ENCODE data around the gene TM2D3. TPM values are rescaled to one million over a fixed set of nuclear protein-coding genes. Genes with fewer than 3 reads are reported as not detected.
A peak's percentile ranks its signal among the peaks of the same experiment; 100 is the strongest.

Gene TM2D3
- total RNA-seq, 1 donor from 2014 or later: 49.6 TPM

GRCh38 chr15:101617390-101617965, 34.7 kb downstream of the TM2D3 start:
- Histone ChIP-seq H3K36me3 (ENCODE audit: control insufficient read depth in 3 of 3, insufficient read depth in 3 of 3, low read length in 3 of 3) (no peaks in the 10 kb centered on the region), H3K9ac (ENCODE audit: low read depth in 1 of 3, low read length in 3 of 3) (no peak overlapping the region), H3K9me3 (ENCODE audit: control insufficient read depth in 3 of 3, low read length in 3 of 3) (no peaks in the 10 kb centered on the region), H3K27ac (ENCODE audit: low read depth, low read length) (no peak overlapping the region), H3K4me3 (ENCODE audit: low read length in 3 of 3) (no peak overlapping the region), H3K27me3 (ENCODE audit: control insufficient read depth in 3 of 3, insufficient read depth in 3 of 3, low read length in 3 of 3) (no peaks in the 10 kb centered on the region), H3K4me1 (ENCODE audit: control insufficient read depth in 3 of 3, insufficient read depth in 3 of 3, low read length in 3 of 3) (peaks cover 66 to 80% (median 80%) of the 10 kb centered on the region in 3 donors)

- no peaks in the 10 kb centered on the region for H3K36me3 ChIP-seq (ENCODE audit: control insufficient read depth in 3 of 3, insufficient read depth in 3 of 3, low read length in 3 of 3)
- peak overlapping the region; percentile 23 to 58 (median 36) for H3K4me3 ChIP-seq (ENCODE audit: low read length in 3 of 3)
- H3K4me1 ChIP-seq (ENCODE audit: control insufficient read depth in 3 of 3, insufficient read depth in 3 of 3, low read length in 3 of 3): peaks cover 79 to 92% (median 90%) of the 10 kb centered on the region in 3 donors
- peak overlapping the region; percentile 56 for H3K27ac ChIP-seq (ENCODE audit: low read depth, low read length)
- peak overlapping the region; percentile 14 to 60 (median 33) for H3K9ac ChIP-seq (ENCODE audit: low read depth in 1 of 3, low read length in 3 of 3)
- no peaks in the 10 kb centered on the region for H3K9me3 ChIP-seq (ENCODE audit: control insufficient read depth in 3 of 3, low read length in 3 of 3)
- no peaks in the 10 kb centered on the region for H3K27me3 ChIP-seq (ENCODE audit: control insufficient read depth in 3 of 3, insufficient read depth in 3 of 3, low read length in 3 of 3)
Measured at GRCh38 chr15:101615986-101616848, 36.0 kb downstream of the TM2D3 start.

GRCh38 chr15:101615414-101615985, 36.7 kb downstream of the TM2D3 start:
- H3K4me3 ChIP-seq (ENCODE audit: low read length in 3 of 3): peak overlapping the region in 2 of 3 donors; percentile 36 to 58
- H3K4me1 ChIP-seq (ENCODE audit: control insufficient read depth in 3 of 3, insufficient read depth in 3 of 3, low read length in 3 of 3): peaks cover 82 to 95% (median 93%) of the 10 kb centered on the region in 3 donors
- H3K36me3 ChIP-seq (ENCODE audit: control insufficient read depth in 3 of 3, insufficient read depth in 3 of 3, low read length in 3 of 3): no peaks in the 10 kb centered on the region
- no peaks in the 10 kb centered on the region for H3K9me3 ChIP-seq (ENCODE audit: control insufficient read depth in 3 of 3, low read length in 3 of 3)
- H3K9ac ChIP-seq (ENCODE audit: low read depth in 1 of 3, low read length in 3 of 3): peak overlapping the region in 2 of 3 donors; percentile 33 to 60
- no peaks in the 10 kb centered on the region for H3K27me3 ChIP-seq (ENCODE audit: control insufficient read depth in 3 of 3, insufficient read depth in 3 of 3, low read length in 3 of 3)
- H3K27ac ChIP-seq (ENCODE audit: low read depth, low read length): peak overlapping the region; percentile 56

- Histone ChIP-seq H3K36me3 (ENCODE audit: control insufficient read depth in 3 of 3, insufficient read depth in 3 of 3, low read length in 3 of 3) (no peaks in the 10 kb centered on the region), H3K9me3 (ENCODE audit: control insufficient read depth in 3 of 3, low read length in 3 of 3) (no peaks in the 10 kb centered on the region), H3K27ac (ENCODE audit: low read depth, low read length) (peak overlapping the region; percentile 56), H3K4me1 (ENCODE audit: control insufficient read depth in 3 of 3, insufficient read depth in 3 of 3, low read length in 3 of 3) (peaks cover 88 to 99% (median 93%) of the 10 kb centered on the region in 3 donors), H3K27me3 (ENCODE audit: control insufficient read depth in 3 of 3, insufficient read depth in 3 of 3, low read length in 3 of 3) (no peaks in the 10 kb centered on the region), H3K9ac (ENCODE audit: low read depth in 1 of 3, low read length in 3 of 3) (peak overlapping the region in 1 of 3 donors; percentile 40), H3K4me3 (ENCODE audit: low read length in 3 of 3) (no peak overlapping the region)
Measured at GRCh38 chr15:101614761-101615160, 37.4 kb downstream of the TM2D3 start.

- Histone ChIP-seq H3K9me3 (ENCODE audit: control insufficient read depth in 3 of 3, low read length in 3 of 3) (no peaks in the 10 kb centered on the region), H3K9ac (ENCODE audit: low read depth in 1 of 3, low read length in 3 of 3) (peak overlapping the region; percentile 32 to 71 (median 66)), H3K36me3 (ENCODE audit: control insufficient read depth in 3 of 3, insufficient read depth in 3 of 3, low read length in 3 of 3) (no peaks in the 10 kb centered on the region), H3K4me3 (ENCODE audit: low read length in 3 of 3) (peak overlapping the region in 1 of 3 donors; percentile 45), H3K27me3 (ENCODE audit: control insufficient read depth in 3 of 3, insufficient read depth in 3 of 3, low read length in 3 of 3) (no peaks in the 10 kb centered on the region), H3K27ac (ENCODE audit: low read depth, low read length) (peak overlapping the region; percentile 70), H3K4me1 (ENCODE audit: control insufficient read depth in 3 of 3, insufficient read depth in 3 of 3, low read length in 3 of 3) (peaks cover 87 to 95% (median 87%) of the 10 kb centered on the region in 3 donors)
Measured at GRCh38 chr15:101614001-101614585, 38.1 kb downstream of the TM2D3 start.

- Histone ChIP-seq H3K4me3 (ENCODE audit: low read length in 3 of 3) (peak overlapping the region in 1 of 3 donors; percentile 45), H3K36me3 (ENCODE audit: control insufficient read depth in 3 of 3, insufficient read depth in 3 of 3, low read length in 3 of 3) (no peaks in the 10 kb centered on the region), H3K4me1 (ENCODE audit: control insufficient read depth in 3 of 3, insufficient read depth in 3 of 3, low read length in 3 of 3) (peaks cover 80 to 88% (median 82%) of the 10 kb centered on the region in 3 donors), H3K9me3 (ENCODE audit: control insufficient read depth in 3 of 3, low read length in 3 of 3) (no peaks in the 10 kb centered on the region), H3K9ac (ENCODE audit: low read depth in 1 of 3, low read length in 3 of 3) (peak overlapping the region; percentile 32 to 71 (median 66)), H3K27me3 (ENCODE audit: control insufficient read depth in 3 of 3, insufficient read depth in 3 of 3, low read length in 3 of 3) (no peaks in the 10 kb centered on the region), H3K27ac (ENCODE audit: low read depth, low read length) (peak overlapping the region; percentile 70)
Measured at GRCh38 chr15:101613130-101614000, 38.8 kb downstream of the TM2D3 start.

GRCh38 chr15:101612676-101613075, 39.5 kb downstream of the TM2D3 start:
- Histone ChIP-seq H3K36me3 (ENCODE audit: control insufficient read depth in 3 of 3, insufficient read depth in 3 of 3, low read length in 3 of 3) (no peaks in the 10 kb centered on the region), H3K4me1 (ENCODE audit: control insufficient read depth in 3 of 3, insufficient read depth in 3 of 3, low read length in 3 of 3) (peaks cover 74 to 89% (median 82%) of the 10 kb centered on the region in 3 donors), H3K27ac (ENCODE audit: low read depth, low read length) (no peak overlapping the region), H3K27me3 (ENCODE audit: control insufficient read depth in 3 of 3, insufficient read depth in 3 of 3, low read length in 3 of 3) (no peaks in the 10 kb centered on the region), H3K9me3 (ENCODE audit: control insufficient read depth in 3 of 3, low read length in 3 of 3) (no peaks in the 10 kb centered on the region), H3K9ac (ENCODE audit: low read depth in 1 of 3, low read length in 3 of 3) (peak overlapping the region in 2 of 3 donors; percentile 63 to 69), H3K4me3 (ENCODE audit: low read length in 3 of 3) (peak overlapping the region in 1 of 3 donors; percentile 45)

GRCh38 chr15:101611580-101612299, 40.4 kb downstream of the TM2D3 start:
- Histone ChIP-seq H3K4me3 (ENCODE audit: low read length in 3 of 3) (peak overlapping the region in 2 of 3 donors; percentile 6 to 13), H3K4me1 (ENCODE audit: control insufficient read depth in 3 of 3, insufficient read depth in 3 of 3, low read length in 3 of 3) (peaks cover 64 to 85% (median 73%) of the 10 kb centered on the region in 3 donors), H3K9me3 (ENCODE audit: control insufficient read depth in 3 of 3, low read length in 3 of 3) (no peaks in the 10 kb centered on the region), H3K9ac (ENCODE audit: low read depth in 1 of 3, low read length in 3 of 3) (peak overlapping the region in 2 of 3 donors; percentile 38 to 69), H3K27me3 (ENCODE audit: control insufficient read depth in 3 of 3, insufficient read depth in 3 of 3, low read length in 3 of 3) (no peaks in the 10 kb centered on the region), H3K27ac (ENCODE audit: low read depth, low read length) (no peak overlapping the region), H3K36me3 (ENCODE audit: control insufficient read depth in 3 of 3, insufficient read depth in 3 of 3, low read length in 3 of 3) (no peaks in the 10 kb centered on the region)
